Prostate gland (tissue), 2 donors: Measurements from ENCODE around the gene PECR.

Experiments used
- CTCF ChIP-seq, 4 experiments: fragments of 200-600 bp in 2 of 4; fragments of 450-650 bp in 2 of 4; sonication (generic) in 2 of 4; IDR thresholded peaks; 1 replicate in 3 of 4; 2 replicates in 1 of 4; pipeline ENCODE4 v1.5.1; 2016 to 2019; ENCODE audit warnings: antibody characterized with exemption in 4 of 4, mild to moderate bottlenecking in 2 of 4, moderate library complexity in 2 of 4
- POLR2A ChIP-seq: fragments of 450-650 bp; IDR thresholded peaks from one replicate; pipeline ENCODE4 v1.6.1; 2016; ENCODE audit warnings: antibody characterized with exemption, mild to moderate bottlenecking
- POLR2AphosphoS5 ChIP-seq: sonication (generic); formaldehyde crosslinking; IDR thresholded peaks from one replicate; pipeline ENCODE4 v1.6.1; 2017; ENCODE audit warnings: antibody characterized with exemption

GRCh38 chr2:216033403-216033802 lies 48.2 kb downstream of the PECR start:
- no peak for TF ChIP-seq POLR2A
- no peak for TF ChIP-seq CTCF (IDR thresholded peaks at IDR 0.05)
- no peak for TF ChIP-seq POLR2AphosphoS5
